ENCODE data around the gene EPHB1. TPM values are rescaled to one million over a fixed set of nuclear protein-coding genes. Genes with fewer than 3 reads are reported as not detected.

Gene EPHB1
- total RNA-seq, 4 donors from 2014 or later: 0.30 to 5.3 (median 2.6) TPM

DNA sequence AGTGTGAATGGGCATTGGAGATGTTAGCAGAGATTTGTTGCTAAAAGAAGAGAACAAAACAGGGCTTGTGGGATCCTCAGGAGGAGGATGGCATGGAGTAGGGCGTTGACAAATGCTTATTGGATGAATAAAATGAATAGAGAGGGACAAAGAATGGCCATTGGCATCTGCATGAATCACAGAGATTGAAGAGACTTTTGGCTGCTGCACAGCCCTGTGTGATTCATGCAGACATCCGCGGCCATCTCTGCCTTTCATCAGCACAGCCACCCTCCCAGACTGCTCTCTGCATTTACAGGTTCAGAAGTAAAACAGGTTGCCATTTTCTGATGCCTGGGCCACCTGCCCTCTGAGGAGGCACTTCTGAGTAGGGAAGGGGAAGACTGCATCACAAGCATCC, 397.9 kb downstream of the EPHB1 start:
- TF ChIP-seq, protein P1, sequence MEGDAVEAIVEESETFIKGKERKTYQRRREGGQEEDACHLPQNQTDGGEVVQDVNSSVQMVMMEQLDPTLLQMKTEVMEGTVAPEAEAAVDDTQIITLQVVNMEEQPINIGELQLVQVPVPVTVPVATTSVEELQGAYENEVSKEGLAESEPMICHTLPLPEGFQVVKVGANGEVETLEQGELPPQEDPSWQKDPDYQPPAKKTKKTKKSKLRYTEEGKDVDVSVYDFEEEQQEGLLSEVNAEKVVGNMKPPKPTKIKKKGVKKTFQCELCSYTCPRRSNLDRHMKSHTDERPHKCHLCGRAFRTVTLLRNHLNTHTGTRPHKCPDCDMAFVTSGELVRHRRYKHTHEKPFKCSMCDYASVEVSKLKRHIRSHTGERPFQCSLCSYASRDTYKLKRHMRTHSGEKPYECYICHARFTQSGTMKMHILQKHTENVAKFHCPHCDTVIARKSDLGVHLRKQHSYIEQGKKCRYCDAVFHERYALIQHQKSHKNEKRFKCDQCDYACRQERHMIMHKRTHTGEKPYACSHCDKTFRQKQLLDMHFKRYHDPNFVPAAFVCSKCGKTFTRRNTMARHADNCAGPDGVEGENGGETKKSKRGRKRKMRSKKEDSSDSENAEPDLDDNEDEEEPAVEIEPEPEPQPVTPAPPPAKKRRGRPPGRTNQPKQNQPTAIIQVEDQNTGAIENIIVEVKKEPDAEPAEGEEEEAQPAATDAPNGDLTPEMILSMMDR (IDR thresholded peaks at IDR 0.05): no peak
- TF ChIP-seq EP300 (IDR thresholded peaks at IDR 0.05): no peak
- TF ChIP-seq POLR2A (IDR thresholded peaks at IDR 0.05): no peak
- H3K27ac ChIP-seq: no peak overlapping the region
- no peak for DNase-seq (ENCODE audit: low spot score in 2 of 2)
- H3K36me3 ChIP-seq: no peaks in the 10 kb centered on the region
- no peak overlapping the region for H3K4me3 ChIP-seq
- H3K27me3 ChIP-seq: no peaks in the 10 kb centered on the region
- H3K9me3 ChIP-seq: no peaks in the 10 kb centered on the region
- 52 to 68% methylated on average over 3 of the region's 3 CpGs for WGBS, 2 donors
- H3K4me1 ChIP-seq: no peaks in the 10 kb centered on the region

DNA sequence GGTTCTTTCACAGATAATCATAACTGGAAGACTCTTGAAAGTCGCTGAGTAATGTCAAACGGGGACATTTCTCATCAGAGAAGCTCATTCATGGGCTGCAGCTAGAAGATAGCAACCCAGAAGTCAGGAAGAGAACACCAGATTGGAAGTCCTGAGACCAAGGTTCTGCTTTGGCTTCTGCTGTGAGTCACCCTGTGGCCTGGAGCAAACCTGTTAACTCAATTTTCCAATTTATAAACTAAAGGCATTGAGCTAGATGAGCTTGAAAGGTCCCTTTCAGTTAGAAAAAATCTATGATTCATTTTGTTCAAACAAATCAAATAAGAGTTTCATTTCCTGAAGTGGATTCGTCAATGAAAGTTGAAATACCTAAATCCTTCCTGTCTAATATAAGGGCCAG, 402.2 kb downstream of the EPHB1 start:
- H3K9me3 ChIP-seq: no peaks in the 10 kb centered on the region
- no peaks in the 10 kb centered on the region for H3K4me1 ChIP-seq
- no peak overlapping the region for H3K27ac ChIP-seq
- no peaks in the 10 kb centered on the region for H3K27me3 ChIP-seq
- no peak for DNase-seq (ENCODE audit: low spot score in 2 of 2)
- H3K36me3 ChIP-seq: no peaks in the 10 kb centered on the region
- WGBS, 2 donors: 82 to 84% methylated on average over 3 of the region's 3 CpGs
- H3K4me3 ChIP-seq: no peak overlapping the region
- TF ChIP-seq, protein P1 (IDR thresholded peaks at IDR 0.05): no peak
- no peak for TF ChIP-seq POLR2A (IDR thresholded peaks at IDR 0.05)
- TF ChIP-seq EP300 (IDR thresholded peaks at IDR 0.05): no peak

DNA sequence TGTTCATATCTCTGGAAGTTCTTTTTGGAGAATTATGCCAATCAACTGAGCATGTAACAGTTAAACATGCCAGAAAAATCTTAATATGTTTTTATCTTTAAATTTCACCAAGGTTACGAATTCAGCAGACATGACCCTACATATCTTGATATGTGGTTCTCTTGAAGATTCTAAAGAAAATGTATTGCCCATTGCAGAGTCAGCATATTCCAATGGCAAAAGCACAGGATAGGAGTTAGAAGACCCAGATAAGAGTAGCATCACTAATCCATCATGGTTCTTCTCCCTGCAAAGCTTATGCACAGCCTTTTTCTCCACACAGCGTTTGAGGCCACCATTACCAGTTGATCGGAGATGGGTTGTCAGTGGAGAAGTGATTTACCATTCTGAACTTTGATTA, 402.8 kb downstream of the EPHB1 start:
- TF ChIP-seq, protein P1 (IDR thresholded peaks at IDR 0.05): no peak
- TF ChIP-seq EP300 (IDR thresholded peaks at IDR 0.05): no peak
- no peak overlapping the region for H3K27ac ChIP-seq
- no peaks in the 10 kb centered on the region for H3K36me3 ChIP-seq
- 80 to 90% methylated on average over 3 of the region's 3 CpGs for WGBS, 2 donors
- no peak for DNase-seq (ENCODE audit: low spot score in 2 of 2)
- H3K27me3 ChIP-seq: no peaks in the 10 kb centered on the region
- no peak overlapping the region for H3K4me3 ChIP-seq
- no peaks in the 10 kb centered on the region for H3K4me1 ChIP-seq
- no peaks in the 10 kb centered on the region for H3K9me3 ChIP-seq

DNA sequence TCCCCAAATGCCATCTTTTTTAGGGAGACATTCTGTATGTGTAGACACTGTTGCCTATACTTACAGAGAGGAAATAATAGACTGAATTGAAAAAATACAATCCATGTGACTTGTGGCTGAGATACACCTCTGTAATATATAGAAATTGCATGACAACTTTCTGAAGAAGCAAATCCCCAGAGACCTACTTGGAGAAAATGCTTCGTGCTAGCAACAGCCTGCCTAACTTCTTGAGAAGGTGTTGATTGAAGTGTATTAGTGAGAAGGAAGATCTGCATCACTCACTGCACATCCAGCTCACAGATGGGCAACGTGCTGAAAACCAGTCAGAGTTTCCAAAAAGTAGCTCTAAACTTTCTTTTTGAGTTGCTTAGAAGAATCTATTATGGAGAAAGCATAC, 404.1 kb downstream of the EPHB1 start:
- no peak overlapping the region for H3K27ac ChIP-seq
- H3K9me3 ChIP-seq: no peaks in the 10 kb centered on the region
- no peak overlapping the region for H3K4me3 ChIP-seq
- TF ChIP-seq, protein P1 (IDR thresholded peaks at IDR 0.05): no peak
- TF ChIP-seq EP300 (IDR thresholded peaks at IDR 0.05) (no peak), POLR2A (IDR thresholded peaks at IDR 0.05) (no peak)
- no peak for DNase-seq (ENCODE audit: low spot score in 2 of 2)
- H3K36me3 ChIP-seq: no peaks in the 10 kb centered on the region
- no peaks in the 10 kb centered on the region for H3K27me3 ChIP-seq
- no peaks in the 10 kb centered on the region for H3K4me1 ChIP-seq
- WGBS, 2 donors: 73 to 75% methylated on average over 2 of the region's 2 CpGs

DNA sequence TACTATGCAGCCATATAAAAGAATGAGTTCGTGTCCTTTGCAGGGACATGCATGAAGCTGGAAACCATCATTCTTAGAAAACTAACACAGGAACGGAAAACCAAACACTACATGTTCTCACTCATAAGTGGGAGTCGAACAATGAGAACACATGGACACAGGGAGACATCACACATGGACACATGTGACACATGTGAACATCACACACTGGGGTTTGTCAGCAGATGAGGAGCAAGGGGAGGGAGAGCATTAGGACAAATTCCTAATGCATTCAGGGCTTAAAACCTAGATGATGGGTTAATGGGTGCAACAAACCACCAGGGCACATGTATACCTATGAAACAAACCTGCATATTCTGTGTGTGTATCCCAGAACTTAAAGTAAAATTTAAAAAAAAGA, 408.0 kb downstream of the EPHB1 start:
- 88 to 96% methylated on average over 3 of the region's 3 CpGs for WGBS, 2 donors
- TF ChIP-seq EP300 (IDR thresholded peaks at IDR 0.05) (no peak), POLR2A (IDR thresholded peaks at IDR 0.05) (no peak)
- TF ChIP-seq, protein P1 (IDR thresholded peaks at IDR 0.05): no peak
- H3K9me3 ChIP-seq: no peaks in the 10 kb centered on the region
- no peak overlapping the region for H3K27ac ChIP-seq
- H3K4me1 ChIP-seq: no peaks in the 10 kb centered on the region
- no peak overlapping the region for H3K4me3 ChIP-seq
- no peak for DNase-seq (ENCODE audit: low spot score in 2 of 2)
- H3K36me3 ChIP-seq: no peaks in the 10 kb centered on the region
- no peaks in the 10 kb centered on the region for H3K27me3 ChIP-seq
